Gastroesophageal sphincter (tissue), 4 donors: ENCODE measurements around the gene ATP11A. TPM values are rescaled to one million over a fixed set of nuclear protein-coding genes. Genes with fewer than 3 reads are reported as not detected.

Source experiments
- ATAC-seq: fragments of 150-250 bp; one replicate; pipeline ENCODE4 v1.9.1; 2016; ENCODE audit warnings: mild to moderate bottlenecking, moderate library complexity
- H3K27ac ChIP-seq, 4 donors: fragments of 200-600 bp; sonication (generic) in 3 of 4; 1 replicate in 3 of 4; 2 replicates in 1 of 4; pipeline ENCODE4 v1.5.1; 2016 to 2019
- H3K27me3 ChIP-seq: fragments of 200-600 bp; sonication (generic); one replicate; pipeline ENCODE4 v1.5.1; 2019
- H3K36me3 ChIP-seq, 2 donors: fragments of 200-600 bp; sonication (generic); one replicate each; pipeline ENCODE4 v1.5.1; 2019; ENCODE audit warnings: control low read depth in 1 of 2
- H3K4me1 ChIP-seq, 3 donors: fragments of 200-600 bp; sonication (generic); 1 replicate in 2 of 3; 2 replicates in 1 of 3; pipeline ENCODE4 v1.5.1; 2016 to 2019; ENCODE audit warnings: control low read depth in 2 of 3
- H3K4me3 ChIP-seq, 2 donors: fragments of 200-600 bp; sonication (generic); one replicate each; pipeline ENCODE4 v1.5.1; 2019; ENCODE audit warnings: mild to moderate bottlenecking in 1 of 2, moderate library complexity in 1 of 2
- H3K9me3 ChIP-seq, 3 donors: fragments of 200-600 bp; sonication (generic); one replicate each; pipeline ENCODE4 v1.5.1; 2017 to 2019; ENCODE audit warnings: control low read depth in 2 of 3
- EP300 ChIP-seq: sonication (generic); formaldehyde crosslinking; IDR thresholded peaks from one replicate; pipeline ENCODE4 v1.6.1; 2017; ENCODE audit warnings: antibody characterized with exemption, mild to moderate bottlenecking
- POLR2A ChIP-seq, 2 donors: fragments of 450-650 bp; IDR thresholded peaks; one replicate each; pipeline ENCODE4 v1.6.1; 2017; ENCODE audit warnings: antibody characterized with exemption in 2 of 2, mild to moderate bottlenecking in 2 of 2, moderate library complexity in 1 of 2
- POLR2AphosphoS5 ChIP-seq: sonication (generic); formaldehyde crosslinking; IDR thresholded peaks from one replicate; pipeline ENCODE4 v1.6.1; 2017; ENCODE audit warnings: antibody characterized with exemption
- WGBS, 2 donors: methylation state at CpG; one replicate each; pipeline ENCODE4 v1.1.5; 2018; ENCODE audit warnings: low coverage in 1 of 2; 5-methylcytosine and 5-hydroxymethylcytosine counted together
- total RNA-seq, 4 donors: library from RNA; depleted of rRNA; stranded (reverse); fragments of >200 nt; gene quantifications; one replicate each; pipeline ENCODE4 v1.1.0, GENCODE V29; 2016
- TF ChIP-seq, protein P1 (sequence below), 4 experiments: fragments of 200-600 bp in 2 of 4; fragments of 450-650 bp in 2 of 4; sonication (generic) in 1 of 4; IDR thresholded peaks; one replicate each; pipeline ENCODE4 v1.5.1; 2017 to 2019; ENCODE audit warnings: antibody characterized with exemption in 4 of 4, mild to moderate bottlenecking in 2 of 4, moderate library complexity in 2 of 4

Gene ATP11A
- total RNA-seq, 4 donors from 2014 or later, result 12.9 to 21.7 (median 17.1) TPM

GRCh38 chr13:112754281-112755025 lies 64.6 kb downstream of the ATP11A start:
- TF ChIP-seq POLR2AphosphoS5 (no peak), EP300 (no peak), POLR2A (IDR thresholded peaks at IDR 0.05) (no peak)
- TF ChIP-seq, protein P1, sequence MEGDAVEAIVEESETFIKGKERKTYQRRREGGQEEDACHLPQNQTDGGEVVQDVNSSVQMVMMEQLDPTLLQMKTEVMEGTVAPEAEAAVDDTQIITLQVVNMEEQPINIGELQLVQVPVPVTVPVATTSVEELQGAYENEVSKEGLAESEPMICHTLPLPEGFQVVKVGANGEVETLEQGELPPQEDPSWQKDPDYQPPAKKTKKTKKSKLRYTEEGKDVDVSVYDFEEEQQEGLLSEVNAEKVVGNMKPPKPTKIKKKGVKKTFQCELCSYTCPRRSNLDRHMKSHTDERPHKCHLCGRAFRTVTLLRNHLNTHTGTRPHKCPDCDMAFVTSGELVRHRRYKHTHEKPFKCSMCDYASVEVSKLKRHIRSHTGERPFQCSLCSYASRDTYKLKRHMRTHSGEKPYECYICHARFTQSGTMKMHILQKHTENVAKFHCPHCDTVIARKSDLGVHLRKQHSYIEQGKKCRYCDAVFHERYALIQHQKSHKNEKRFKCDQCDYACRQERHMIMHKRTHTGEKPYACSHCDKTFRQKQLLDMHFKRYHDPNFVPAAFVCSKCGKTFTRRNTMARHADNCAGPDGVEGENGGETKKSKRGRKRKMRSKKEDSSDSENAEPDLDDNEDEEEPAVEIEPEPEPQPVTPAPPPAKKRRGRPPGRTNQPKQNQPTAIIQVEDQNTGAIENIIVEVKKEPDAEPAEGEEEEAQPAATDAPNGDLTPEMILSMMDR (IDR thresholded peaks at IDR 0.05), result no peak
- H3K9me3 ChIP-seq, result no peaks in the 10 kb centered on the region
- H3K27ac ChIP-seq, result no peak overlapping the region
- no peaks in the 10 kb centered on the region for H3K27me3 ChIP-seq
- peaks cover 0 to 20% (median 0%) of the 10 kb centered on the region in 3 donors for H3K4me1 ChIP-seq
- H3K36me3 ChIP-seq, result no peaks in the 10 kb centered on the region
- H3K4me3 ChIP-seq, result no peak overlapping the region
- WGBS, 2 donors, result 100% methylated on average over 1 to 2 of the region's 29 CpGs
- no peak for ATAC-seq

GRCh38 chr13:112755331-112755730 lies 65.5 kb downstream of the ATP11A start:
- ATAC-seq, result no peak
- TF ChIP-seq POLR2A (IDR thresholded peaks at IDR 0.05) (no peak), POLR2AphosphoS5 (no peak), EP300 (no peak)
- TF ChIP-seq, protein P1 (IDR thresholded peaks at IDR 0.05), result no peak
- H3K27me3 ChIP-seq, result no peaks in the 10 kb centered on the region
- H3K36me3 ChIP-seq, result no peaks in the 10 kb centered on the region
- no CpG with 5 or more reads among the region's 15 CpGs for WGBS, 2 donors
- H3K9me3 ChIP-seq, result no peaks in the 10 kb centered on the region
- no peak overlapping the region for H3K27ac ChIP-seq
- no peak overlapping the region for H3K4me3 ChIP-seq
- peaks cover 0 to 20% (median 0%) of the 10 kb centered on the region in 3 donors for H3K4me1 ChIP-seq

DNA sequence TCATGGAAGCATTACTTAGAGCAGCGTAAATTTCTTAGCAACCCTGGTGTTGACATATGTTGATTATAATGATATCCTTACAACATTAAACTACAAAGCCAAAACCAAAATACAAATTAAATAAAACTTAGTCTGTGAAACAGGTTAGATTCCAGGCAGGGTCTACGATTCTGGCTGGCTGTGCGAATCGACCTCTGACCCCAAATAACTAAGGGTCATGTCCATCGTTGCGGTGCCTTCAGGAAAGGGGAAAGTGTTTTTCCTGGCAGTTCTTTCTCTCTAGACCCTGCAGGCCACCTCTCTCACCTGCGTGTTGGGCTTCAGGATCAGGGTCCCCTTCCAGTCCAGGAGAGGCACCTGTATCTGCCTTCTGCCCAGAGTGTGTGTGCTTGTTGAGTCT lies 66.2 kb downstream of the ATP11A start:
- ATAC-seq, result no peak

GRCh38 chr13:112756511-112756966 lies 66.7 kb downstream of the ATP11A start:
- no peaks in the 10 kb centered on the region for H3K27me3 ChIP-seq
- no peak overlapping the region for H3K4me3 ChIP-seq
- no peaks in the 10 kb centered on the region for H3K36me3 ChIP-seq
- 100% methylated on average over 1 of the region's 20 CpGs; no CpG with 5 or more reads in 1 of the 2 donors for WGBS, 2 donors
- ATAC-seq, result no peak
- TF ChIP-seq, protein P1 (IDR thresholded peaks at IDR 0.05), result no peak
- no peak for TF ChIP-seq POLR2AphosphoS5
- no peak for TF ChIP-seq POLR2A (IDR thresholded peaks at IDR 0.05)
- no peak for TF ChIP-seq EP300
- H3K27ac ChIP-seq, result no peak overlapping the region
- peaks cover 0 to 24% (median 0%) of the 10 kb centered on the region in 3 donors for H3K4me1 ChIP-seq
- no peaks in the 10 kb centered on the region for H3K9me3 ChIP-seq

More for the DNA sequence above, 66.2 kb downstream of the ATP11A start:
- H3K4me3 ChIP-seq, result no peak overlapping the region
- H3K9me3 ChIP-seq, result no peaks in the 10 kb centered on the region
- TF ChIP-seq EP300, result no peak
- TF ChIP-seq POLR2A (IDR thresholded peaks at IDR 0.05), result no peak
- no peak for TF ChIP-seq POLR2AphosphoS5
- TF ChIP-seq, protein P1 (IDR thresholded peaks at IDR 0.05), result no peak
- H3K27me3 ChIP-seq, result no peaks in the 10 kb centered on the region
- peaks cover 0 to 20% (median 0%) of the 10 kb centered on the region in 3 donors for H3K4me1 ChIP-seq
- 91 to 92% methylated on average over 4 to 7 of the region's 7 CpGs for WGBS, 2 donors
- H3K27ac ChIP-seq, result no peak overlapping the region
- no peaks in the 10 kb centered on the region for H3K36me3 ChIP-seq
